Measurements from ENCODE around the gene PDZRN3.
"Not testable (repeated sequence)": the region's sequence is repeated elsewhere in the genome, so short reads cannot be mapped to it uniquely, and the experiment has no call there.

Gene PDZRN3

GRCh38 chr3:73465926-73466325, 158.8 kb downstream of the PDZRN3 start:
- H3K4me3 ChIP-seq (ENCODE audit: low read depth, low read length) = no peak overlapping the region
- in situ Hi-C loops (cut with HindIII; ENCODE audit: low sequenced_read_pairs) = no loop called here
- DNase-seq (ENCODE audit: low read depth, low spot score) = no peak
- no peak for TF ChIP-seq CTCF (IDR thresholded peaks at IDR 0.05; ENCODE audit: low read depth, low read length)

- DNase-seq (ENCODE audit: low read depth, low spot score); in situ Hi-C loops (cut with HindIII; ENCODE audit: low sequenced_read_pairs): not testable (repeated sequence)
These were observed 160.6 kb downstream of the PDZRN3 start for GRCh38 chr3:73464126-73464525.

GRCh38 chr3:73461547-73461946, 163.2 kb downstream of the PDZRN3 start:
- no peak overlapping the region for H3K4me3 ChIP-seq (ENCODE audit: low read depth, low read length)
- in situ Hi-C loops (cut with HindIII; ENCODE audit: low sequenced_read_pairs) = no loop called here
- DNase-seq (ENCODE audit: low read depth, low spot score) = no peak
- no peak for TF ChIP-seq CTCF (IDR thresholded peaks at IDR 0.05; ENCODE audit: low read depth, low read length)

More at GRCh38 chr3:73464126-73464525, 160.6 kb downstream of the PDZRN3 start:
- H3K4me3 ChIP-seq (ENCODE audit: low read depth, low read length) = not testable (repeated sequence)

- no peak for TF ChIP-seq CTCF (IDR thresholded peaks at IDR 0.05; ENCODE audit: low read depth, low read length)
- no peak for DNase-seq (ENCODE audit: low read depth, low spot score)
- in situ Hi-C loops (cut with HindIII; ENCODE audit: low sequenced_read_pairs) = no loop called here
- H3K4me3 ChIP-seq (ENCODE audit: low read depth, low read length) = no peak overlapping the region
These were observed 165.0 kb downstream of the PDZRN3 start for GRCh38 chr3:73459711-73460110.

GRCh38 chr3:73453666-73454065, 171.1 kb downstream of the PDZRN3 start:
- H3K4me3 ChIP-seq (ENCODE audit: low read depth, low read length) = no peak overlapping the region
- in situ Hi-C loops (cut with HindIII; ENCODE audit: low sequenced_read_pairs) = no loop called here

GRCh38 chr3:73452729-73453128, 172.0 kb downstream of the PDZRN3 start:
- in situ Hi-C loops (cut with HindIII; ENCODE audit: low sequenced_read_pairs) = no loop called here
- no peak for TF ChIP-seq CTCF (IDR thresholded peaks at IDR 0.05; ENCODE audit: low read depth, low read length)
- H3K4me3 ChIP-seq (ENCODE audit: low read depth, low read length) = no peak overlapping the region
- no peak for DNase-seq (ENCODE audit: low read depth, low spot score)

More at GRCh38 chr3:73453666-73454065, 171.1 kb downstream of the PDZRN3 start:
- peak; percentile 94 for DNase-seq (ENCODE audit: low read depth, low spot score)
- TF ChIP-seq CTCF (IDR thresholded peaks at IDR 0.05; ENCODE audit: low read depth, low read length) = no peak

GRCh38 chr3:73451301-73451944, 173.3 kb downstream of the PDZRN3 start:
- in situ Hi-C loops (cut with HindIII; ENCODE audit: low sequenced_read_pairs) = no loop called here
- H3K4me3 ChIP-seq (ENCODE audit: low read depth, low read length) = no peak overlapping the region
- TF ChIP-seq CTCF (IDR thresholded peaks at IDR 0.05; ENCODE audit: low read depth, low read length) = no peak
- no peak for DNase-seq (ENCODE audit: low read depth, low spot score)
